Loucy (cell line): ENCODE results near the gene EGFLAM.

ENCODE experiments used
- H2AFZ ChIP-seq: fragments of 200-600 bp; sonication (generic); 2 replicates; pipeline ENCODE4 v1.6.0; 2016; ENCODE audit warnings: antibody characterized with exemption, mild to moderate bottlenecking, low read length, moderate library complexity
- H3F3A ChIP-seq: fragments of 200-600 bp; 2 replicates; pipeline ENCODE4 v1.6.0; 2016; ENCODE audit warnings: antibody characterized with exemption, low read depth, mild to moderate bottlenecking
- H3K27me3 ChIP-seq: fragments of 200-600 bp; sonication (generic); 2 replicates; pipeline ENCODE4 v1.6.1; 2014; ENCODE audit warnings: low read length, mild to moderate bottlenecking; ENCODE audit not compliant: insufficient read depth, poor library complexity, severe bottlenecking
- H3K36me3 ChIP-seq: fragments of 200-600 bp; sonication (generic); 2 replicates; pipeline ENCODE4 v1.6.1; 2016; ENCODE audit warnings: low read length; ENCODE audit not compliant: insufficient read depth
- H3K4me1 ChIP-seq: fragments of 200-600 bp; sonication (generic); 2 replicates; pipeline ENCODE4 v1.5.1; 2014; ENCODE audit warnings: low read length, mild to moderate bottlenecking; ENCODE audit not compliant: insufficient read depth, poor library complexity, severe bottlenecking
- H3K4me2 ChIP-seq: fragments of 200-600 bp; sonication (generic); 2 replicates; pipeline ENCODE4 v1.6.0; 2014; ENCODE audit warnings: antibody characterized with exemption, low read length, low read depth, mild to moderate bottlenecking; ENCODE audit not compliant: poor library complexity, severe bottlenecking
- H3K4me3 ChIP-seq: fragments of 200-600 bp; sonication (generic); 2 replicates; pipeline ENCODE4 v1.5.1; 2014; ENCODE audit warnings: low read length, mild to moderate bottlenecking, mixed read lengths; ENCODE audit not compliant: poor library complexity, severe bottlenecking
- H3K79me2 ChIP-seq: fragments of 200-600 bp; sonication (generic); 2 replicates; pipeline ENCODE4 v1.6.1; 2014; ENCODE audit warnings: low read length; ENCODE audit not compliant: insufficient read depth
- H3K9ac ChIP-seq: fragments of 200-600 bp; sonication (generic); 2 replicates; pipeline ENCODE4 v1.6.0; 2014; ENCODE audit warnings: mild to moderate bottlenecking, low read depth, low read length, moderate library complexity; ENCODE audit not compliant: poor library complexity, severe bottlenecking
- H3K9me2 ChIP-seq: fragments of 200-600 bp; sonication (generic); replicated peaks from 2 replicates; pipeline ENCODE4 v1.6.1; 2016; ENCODE audit warnings: low read depth, low read length, mixed read lengths
- H3K9me3 ChIP-seq: fragments of 200-600 bp; sonication (generic); 2 replicates; pipeline ENCODE4 v1.6.1; 2014; ENCODE audit warnings: mild to moderate bottlenecking, antibody characterized with exemption, low read length, low read depth; ENCODE audit not compliant: insufficient read depth
- H4K20me1 ChIP-seq: fragments of 200-600 bp; sonication (generic); 2 replicates; pipeline ENCODE4 v1.6.0; 2014; ENCODE audit warnings: antibody characterized with exemption, low read length, mild to moderate bottlenecking; ENCODE audit not compliant: insufficient read depth, poor library complexity, severe bottlenecking
- EZH2phosphoT487 ChIP-seq: fragments of 200-600 bp; IDR thresholded peaks from 2 replicates; pipeline ENCODE4 v1.6.1; 2018; ENCODE audit warnings: antibody characterized with exemption, mild to moderate bottlenecking, moderate library complexity, borderline replicate concordance
- TF ChIP-seq, protein P1 (sequence below): fragments of 200-600 bp; sonication (generic); conservative IDR thresholded peaks from 2 replicates; pipeline ENCODE4 v1.5.1; 2014; ENCODE audit warnings: mild to moderate bottlenecking, antibody characterized with exemption, low read length

The EGFLAM gene

GRCh38 chr5:38447056-38447455 is 188.7 kb downstream of the EGFLAM start:
- TF ChIP-seq EZH2phosphoT487: no peak
- TF ChIP-seq, protein P1, sequence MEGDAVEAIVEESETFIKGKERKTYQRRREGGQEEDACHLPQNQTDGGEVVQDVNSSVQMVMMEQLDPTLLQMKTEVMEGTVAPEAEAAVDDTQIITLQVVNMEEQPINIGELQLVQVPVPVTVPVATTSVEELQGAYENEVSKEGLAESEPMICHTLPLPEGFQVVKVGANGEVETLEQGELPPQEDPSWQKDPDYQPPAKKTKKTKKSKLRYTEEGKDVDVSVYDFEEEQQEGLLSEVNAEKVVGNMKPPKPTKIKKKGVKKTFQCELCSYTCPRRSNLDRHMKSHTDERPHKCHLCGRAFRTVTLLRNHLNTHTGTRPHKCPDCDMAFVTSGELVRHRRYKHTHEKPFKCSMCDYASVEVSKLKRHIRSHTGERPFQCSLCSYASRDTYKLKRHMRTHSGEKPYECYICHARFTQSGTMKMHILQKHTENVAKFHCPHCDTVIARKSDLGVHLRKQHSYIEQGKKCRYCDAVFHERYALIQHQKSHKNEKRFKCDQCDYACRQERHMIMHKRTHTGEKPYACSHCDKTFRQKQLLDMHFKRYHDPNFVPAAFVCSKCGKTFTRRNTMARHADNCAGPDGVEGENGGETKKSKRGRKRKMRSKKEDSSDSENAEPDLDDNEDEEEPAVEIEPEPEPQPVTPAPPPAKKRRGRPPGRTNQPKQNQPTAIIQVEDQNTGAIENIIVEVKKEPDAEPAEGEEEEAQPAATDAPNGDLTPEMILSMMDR: no peak
- Histone ChIP-seq H2AFZ (no peak overlapping the region), H3K27me3 (peaks cover 74% of the 10 kb centered on the region), H3K4me1 (no peaks in the 10 kb centered on the region), H3K4me3 (no peak overlapping the region), H3K9ac (no peak overlapping the region), H4K20me1 (no peaks in the 10 kb centered on the region), H3F3A (no peaks in the 10 kb centered on the region), H3K9me2 (no peaks in the 10 kb centered on the region), H3K4me2 (no peak overlapping the region), H3K9me3 (no peaks in the 10 kb centered on the region), H3K79me2 (no peaks in the 10 kb centered on the region), H3K36me3 (no peaks in the 10 kb centered on the region)

DNA sequence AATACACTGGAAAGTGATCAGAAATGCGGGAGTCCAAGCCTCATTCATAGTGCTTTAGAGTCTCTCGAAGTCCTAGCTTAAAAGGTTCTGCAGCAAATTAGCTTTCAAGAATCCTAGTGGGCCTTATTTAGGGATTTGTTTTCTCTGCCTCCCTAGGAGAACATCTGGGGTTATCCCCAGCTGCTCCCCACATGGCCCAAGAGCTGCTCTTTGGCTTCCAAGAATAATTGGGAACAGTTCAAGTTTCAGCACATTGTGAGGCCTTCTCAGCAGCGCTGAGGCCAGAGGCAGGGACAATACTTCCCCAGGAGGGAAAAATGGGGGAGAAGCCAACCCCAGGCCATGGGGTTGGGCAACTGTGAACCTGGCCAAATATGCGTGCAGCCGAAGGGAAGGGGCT is 189.4 kb downstream of the EGFLAM start:
- Histone ChIP-seq H3K9ac (no peak overlapping the region), H3K27me3 (peaks cover 82% of the 10 kb centered on the region), H3K79me2 (no peaks in the 10 kb centered on the region), H3K4me2 (no peak overlapping the region), H3F3A (no peaks in the 10 kb centered on the region), H3K36me3 (no peaks in the 10 kb centered on the region), H3K9me2 (no peaks in the 10 kb centered on the region), H3K9me3 (no peaks in the 10 kb centered on the region), H3K4me1 (no peaks in the 10 kb centered on the region), H3K4me3 (no peak overlapping the region), H2AFZ (no peak overlapping the region), H4K20me1 (no peaks in the 10 kb centered on the region)
- TF ChIP-seq EZH2phosphoT487: no peak
- TF ChIP-seq, protein P1: no peak

DNA sequence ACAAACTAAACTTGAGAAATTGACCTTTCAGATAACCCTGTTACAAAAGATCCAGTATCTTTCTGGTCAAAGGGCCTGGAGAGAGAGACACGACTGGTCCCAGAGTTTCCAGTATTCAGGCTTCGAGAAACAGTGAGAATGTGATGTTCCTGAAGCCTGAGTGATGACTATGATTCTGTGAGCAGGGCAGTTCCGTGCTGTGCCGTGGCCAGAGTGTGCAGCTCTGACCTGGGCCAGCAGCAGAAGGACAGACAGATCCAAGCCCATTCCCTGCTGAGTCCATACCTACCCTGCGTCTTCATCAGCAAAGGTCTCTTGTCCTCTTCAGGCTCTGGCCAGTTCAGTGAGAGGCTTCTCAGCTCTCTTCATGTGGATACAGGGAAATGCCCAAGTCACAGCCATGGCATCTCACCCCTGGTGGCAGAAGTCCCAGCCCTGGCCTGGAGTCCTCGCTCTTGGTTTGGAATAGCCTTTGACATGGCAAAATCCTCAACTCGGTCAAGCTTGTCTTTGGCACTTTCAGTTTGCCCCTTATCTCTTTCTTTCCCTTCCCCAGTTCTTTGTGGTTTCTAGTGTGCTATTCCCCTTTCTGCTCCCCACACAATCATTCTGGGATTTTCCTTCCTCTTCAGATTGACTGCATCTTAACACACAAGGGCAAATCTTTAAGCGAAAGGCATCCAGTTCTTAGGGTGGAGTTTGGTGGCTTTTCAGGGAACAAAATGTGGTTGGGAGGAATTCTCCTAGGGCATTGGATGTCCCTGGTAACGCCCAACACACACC is 190.4 kb downstream of the EGFLAM start:
- Histone ChIP-seq H3K79me2 (no peaks in the 10 kb centered on the region), H3K9me2 (no peaks in the 10 kb centered on the region), H3K4me1 (peaks cover 2% of the 10 kb centered on the region), H3K27me3 (peaks cover 86% of the 10 kb centered on the region), H3F3A (no peaks in the 10 kb centered on the region), H2AFZ (no peak overlapping the region), H3K9me3 (no peaks in the 10 kb centered on the region), H3K4me2 (no peak overlapping the region), H3K9ac (no peak overlapping the region), H4K20me1 (no peaks in the 10 kb centered on the region), H3K4me3 (no peak overlapping the region), H3K36me3 (no peaks in the 10 kb centered on the region)
- no peak for TF ChIP-seq EZH2phosphoT487
- TF ChIP-seq, protein P1: no peak
